NCI-H226 (cell line): ENCODE results near the gene CDH2.

Experiments
- DNase-seq: peaks from one replicate; pipeline ENCODE4 v3.0.0-alpha.2; 2015

CDH2 gene

DNA sequence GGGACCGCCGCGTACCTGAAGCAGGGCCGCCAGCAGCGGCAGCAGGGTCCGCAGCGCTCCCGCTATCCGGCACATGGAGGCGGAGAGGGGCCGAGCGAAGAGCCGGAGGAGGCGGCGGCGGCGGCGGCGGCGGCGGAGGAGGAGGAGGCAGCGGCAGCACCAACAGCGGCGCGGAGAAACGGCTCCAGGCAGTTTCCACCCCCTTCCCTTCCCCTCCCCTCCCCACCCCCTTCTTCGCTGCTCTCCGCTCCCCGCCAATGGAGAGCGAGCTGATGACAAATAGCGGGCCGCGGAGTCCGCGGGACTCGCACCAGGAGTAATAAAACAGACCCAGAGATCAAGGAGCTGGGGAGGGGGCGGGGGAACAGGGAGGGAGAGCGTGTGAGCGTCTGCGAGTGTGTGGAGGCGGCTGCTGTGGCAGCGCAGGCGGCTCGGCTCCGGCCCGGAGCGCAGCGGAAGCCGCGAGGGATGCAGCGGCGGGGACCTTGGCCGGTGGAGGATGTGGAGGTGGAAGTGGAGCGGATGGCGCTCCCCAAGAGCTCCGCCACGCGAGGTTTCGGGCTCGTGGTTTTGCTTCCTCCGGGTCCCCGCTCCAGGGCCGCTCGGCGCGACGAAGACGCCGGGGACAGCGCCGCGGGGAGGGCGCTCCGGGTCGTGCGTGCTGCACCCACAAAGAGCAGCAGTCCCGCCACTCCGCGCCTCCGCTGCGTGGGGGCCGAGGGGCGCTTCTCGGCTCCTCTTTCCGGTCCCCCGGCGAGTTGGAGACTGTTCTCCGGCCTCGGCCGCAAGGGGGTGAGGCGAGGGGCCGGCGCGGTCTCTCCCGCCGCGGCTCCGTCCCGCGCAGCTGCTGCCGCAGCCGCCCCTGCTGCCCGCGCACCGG lies at the start of gene CDH2:
Gene CDH2, minus strand, starts transcription at position 183 of the 880 bp plus-strand sequence. Its CDS starts 108 bp downstream, at position 75.
- peak; percentile 97 for DNase-seq

DNA sequence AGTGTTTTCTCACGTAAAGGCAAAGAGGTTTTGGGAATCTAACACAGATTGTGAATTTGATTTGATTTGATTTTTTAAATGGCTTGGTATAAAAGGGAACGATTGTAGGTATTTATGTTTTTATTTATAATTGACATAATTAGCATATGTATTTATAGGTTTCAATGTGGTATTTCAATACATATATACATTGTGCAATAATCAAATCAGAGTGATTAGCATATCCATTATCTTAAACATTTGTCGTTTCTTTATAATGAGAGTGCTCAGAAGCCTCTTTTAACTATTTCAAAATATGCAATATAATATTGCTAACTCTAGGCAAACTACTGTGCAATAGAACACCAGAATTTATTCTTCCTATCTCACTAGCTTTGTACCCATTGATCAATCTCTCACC lies 35.1 kb upstream of the CDH2 start:
- DNase-seq: no peak

GRCh38 chr18:28208712-28209265 lies 31.9 kb upstream of the CDH2 start:
- DNase-seq: no peak

DNA sequence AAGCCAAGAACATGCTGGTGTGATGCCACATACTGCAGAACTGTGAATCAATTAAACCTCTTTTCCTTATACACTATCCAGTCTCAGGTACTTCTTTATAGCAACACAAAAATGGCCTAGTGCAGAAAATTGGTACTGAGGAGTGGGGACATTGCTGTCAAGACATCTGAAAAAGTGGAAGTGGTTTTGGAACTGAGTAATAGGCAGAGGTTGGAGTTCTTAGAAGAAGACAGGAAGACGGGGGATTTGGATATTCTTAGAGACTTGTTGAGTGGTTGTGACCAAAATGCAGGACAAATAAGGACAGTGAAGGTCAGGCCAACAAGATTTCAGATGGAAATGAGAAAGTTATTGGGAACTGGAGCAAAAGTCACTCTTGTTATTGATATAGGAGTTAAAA lies 31.3 kb upstream of the CDH2 start:
- DNase-seq: no peak

- DNase-seq: peak; percentile 95
These were observed 27.2 kb upstream of the CDH2 start for GRCh38 chr18:28204154-28204553.

GRCh38 chr18:28201056-28201455 lies 24.1 kb upstream of the CDH2 start:
- DNase-seq: no peak

- DNase-seq: no peak
These were observed 21.7 kb upstream of the CDH2 start for GRCh38 chr18:28198620-28199019.

DNA sequence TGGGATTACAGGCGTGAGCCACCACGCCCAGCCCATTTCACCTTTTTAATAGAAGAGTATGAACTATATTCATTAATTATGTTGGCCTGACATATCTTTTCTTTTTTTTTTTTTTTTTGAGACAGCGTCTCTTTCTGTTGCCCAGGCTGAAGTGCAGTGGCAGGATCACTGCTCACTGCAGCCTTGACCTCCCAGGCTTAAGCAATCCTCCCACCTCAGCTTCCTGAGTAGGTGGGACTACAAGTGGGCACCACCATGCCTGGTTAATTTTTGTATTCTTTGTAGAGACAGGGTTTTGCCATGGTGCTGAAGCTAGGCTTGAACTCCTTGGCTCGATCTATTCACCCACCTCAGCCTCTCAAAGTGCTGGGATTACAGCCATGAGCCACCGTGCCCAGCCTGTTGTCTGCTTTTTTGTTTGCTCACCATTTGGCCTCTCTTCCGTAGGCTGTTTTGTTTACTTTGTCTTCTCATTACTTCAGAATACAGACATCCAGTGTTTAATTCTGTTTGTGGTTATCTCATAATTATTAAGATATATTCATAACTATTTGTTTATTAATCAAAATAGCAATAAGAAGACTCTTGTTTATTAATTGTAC lies 16.3 kb upstream of the CDH2 start:
- DNase-seq: no peak

DNA sequence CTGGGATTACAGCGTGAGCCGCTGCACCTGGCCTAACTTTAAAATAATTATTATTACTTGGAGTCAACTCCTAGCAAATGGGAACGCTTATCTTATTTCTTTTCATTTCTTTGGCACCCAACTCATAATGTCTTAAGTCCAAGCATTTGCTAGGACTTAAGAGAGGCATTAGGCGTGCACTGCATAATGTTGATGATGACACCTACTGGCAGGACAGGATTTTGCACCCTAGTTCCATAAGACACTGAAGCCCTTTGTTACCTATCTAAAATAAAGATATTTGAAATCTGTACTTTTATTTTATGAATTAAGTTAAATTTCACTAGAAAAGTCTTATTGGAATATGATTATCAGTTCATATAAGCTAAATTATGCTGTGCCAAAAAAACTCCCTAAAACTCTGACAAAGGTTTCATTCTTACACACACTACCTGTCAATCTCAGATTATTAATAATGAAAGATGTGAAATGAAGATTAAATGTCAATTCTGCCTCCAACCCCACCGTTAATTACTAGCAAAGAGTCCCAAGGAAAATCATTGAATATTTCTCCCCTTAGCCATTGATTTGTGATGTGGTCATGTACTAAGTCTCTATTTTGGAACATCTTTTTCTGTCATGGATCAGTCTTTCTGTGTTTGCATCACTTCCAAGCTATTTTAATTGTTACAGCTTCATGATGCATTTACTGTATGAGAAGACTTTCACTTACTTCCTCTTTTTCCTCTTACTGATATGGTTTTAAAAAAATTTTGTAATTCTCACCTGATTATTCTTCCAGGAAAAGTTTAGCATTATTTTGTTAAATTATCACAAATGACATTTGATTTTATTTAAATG lies 12.7 kb upstream of the CDH2 start:
- DNase-seq: peak; percentile 48

DNA sequence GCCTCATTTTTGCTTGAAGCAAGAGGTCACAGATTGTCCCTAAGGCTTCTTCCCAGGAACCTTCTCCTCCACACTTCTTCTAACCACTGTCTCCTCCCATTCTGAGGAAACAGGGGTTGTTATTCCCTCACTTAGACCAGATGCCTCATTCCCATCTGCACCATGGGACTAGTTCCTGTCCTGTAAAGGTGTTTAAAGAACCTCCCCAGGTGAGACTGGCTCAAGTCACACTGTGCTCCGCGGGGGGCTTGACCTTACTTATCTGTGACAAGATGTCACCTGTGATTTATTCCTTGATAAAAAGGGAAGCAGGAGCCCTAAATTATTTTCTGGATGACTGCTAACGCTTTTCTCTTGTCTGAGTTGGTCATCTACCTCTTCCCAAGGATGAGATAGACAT lies 8.2 kb upstream of the CDH2 start:
- no peak for DNase-seq

DNA sequence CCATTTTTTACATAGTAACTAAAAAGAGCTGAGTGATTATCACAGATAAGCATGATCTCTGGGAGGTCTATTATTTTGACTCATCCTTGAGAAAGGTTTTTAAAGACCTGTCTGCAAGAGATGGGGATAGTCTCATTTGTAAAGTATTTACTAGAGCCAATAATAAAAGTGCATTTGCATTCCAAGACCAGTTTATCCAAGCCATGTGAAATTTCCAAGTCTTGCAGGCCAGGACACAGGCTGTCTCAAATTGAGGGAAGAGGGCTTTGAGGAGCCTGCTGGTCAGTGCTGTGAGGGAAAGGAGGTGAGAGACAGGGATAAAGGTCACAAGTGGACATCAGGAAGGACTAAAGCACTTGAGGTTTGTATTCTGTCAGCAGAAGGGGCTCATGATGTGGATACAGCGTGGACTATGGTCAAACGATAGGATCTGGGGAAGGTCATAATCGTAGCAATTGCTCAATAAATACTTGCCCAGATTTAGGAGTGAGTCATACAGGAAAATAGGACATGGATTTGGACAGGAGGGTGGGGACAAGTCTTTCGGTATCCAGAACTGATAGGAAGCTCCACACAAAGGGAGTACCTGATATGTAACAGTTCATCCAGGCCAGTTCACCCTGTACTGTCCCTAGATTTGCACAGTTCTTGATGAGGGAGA lies 6.6 kb upstream of the CDH2 start:
- peak; percentile 74 for DNase-seq

- DNase-seq: no peak
These were observed 4.7 kb upstream of the CDH2 start for GRCh38 chr18:28181616-28182015.

DNA sequence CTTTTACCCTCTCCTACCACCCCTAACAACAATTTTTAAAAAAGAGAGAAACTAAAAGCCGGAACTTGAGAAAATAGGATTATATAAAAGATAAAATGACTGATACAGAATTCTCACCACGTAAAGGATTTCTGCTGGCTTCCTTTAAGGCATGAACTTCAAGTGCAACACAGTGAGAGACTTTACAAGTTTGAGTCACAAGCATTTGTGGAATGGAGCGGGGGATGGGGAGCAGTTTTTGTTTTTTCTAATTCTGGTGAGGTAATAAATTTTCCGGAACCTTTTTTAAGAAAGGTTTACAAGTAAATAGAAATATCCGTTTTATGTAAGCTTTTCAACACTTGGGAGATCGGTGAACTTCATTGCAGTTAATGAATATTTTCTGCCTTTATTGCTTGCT lies 1.8 kb upstream of the CDH2 start:
- peak; percentile 48 for DNase-seq

GRCh38 chr18:28177828-28178635 lies 1.1 kb upstream of the CDH2 start:
- peak; percentile 89 for DNase-seq

DNA sequence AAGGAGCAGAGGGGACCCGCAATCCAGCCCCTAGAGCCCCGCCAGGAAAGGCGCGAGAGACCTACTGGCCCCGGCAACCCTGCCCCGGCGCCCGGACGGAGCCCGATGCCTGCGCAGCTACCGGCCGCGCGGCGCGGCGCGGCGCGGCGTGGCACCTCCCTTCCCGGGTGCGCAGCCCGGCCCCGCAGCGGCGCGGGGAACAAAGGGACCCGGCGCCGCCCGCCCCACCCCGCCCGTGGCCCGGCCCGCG lies 307 bp downstream of the CDH2 start:
- DNase-seq: no peak

GRCh38 chr18:28175930-28176697 lies 816 bp downstream of the CDH2 start:
- DNase-seq: peak; percentile 51

DNA sequence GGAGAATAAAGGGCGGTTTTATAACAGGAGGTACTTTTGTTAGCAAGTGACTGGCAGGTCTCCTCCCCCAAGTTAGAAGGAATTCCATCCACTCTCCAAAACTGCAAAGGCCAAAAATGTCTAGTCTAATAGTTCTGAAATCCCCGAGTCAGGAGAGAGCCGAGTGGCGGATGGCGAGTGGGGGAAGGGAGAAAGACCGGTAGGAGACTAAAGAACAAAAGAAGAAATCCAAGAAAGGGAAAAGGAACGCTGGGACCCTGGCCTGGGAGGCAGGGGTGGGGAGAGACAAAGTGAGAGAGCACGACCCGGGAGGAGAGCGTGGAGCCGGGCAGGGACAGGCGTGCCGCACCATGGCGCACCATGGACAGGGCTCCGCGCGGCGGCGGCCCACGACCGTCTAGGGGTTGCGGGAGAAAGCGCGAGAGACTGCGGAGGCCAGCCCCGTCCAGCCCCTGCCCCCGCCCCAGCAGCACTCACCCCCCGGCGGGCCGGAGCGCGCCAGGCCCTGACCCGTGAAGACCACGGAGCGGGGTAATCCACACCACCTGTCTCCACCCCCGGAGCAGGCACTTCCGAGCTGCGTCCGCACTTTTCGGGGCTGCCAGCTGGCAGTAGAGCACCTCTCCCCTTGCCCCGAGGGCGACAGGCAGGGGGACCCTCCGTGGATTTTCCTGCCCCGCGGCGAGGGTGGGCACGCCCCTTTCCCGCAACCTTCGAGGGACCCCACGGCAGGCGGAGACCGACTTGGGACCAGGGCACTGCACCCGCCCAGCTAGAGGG lies 1.6 kb downstream of the CDH2 start:
- peak; percentile 88 for DNase-seq

DNA sequence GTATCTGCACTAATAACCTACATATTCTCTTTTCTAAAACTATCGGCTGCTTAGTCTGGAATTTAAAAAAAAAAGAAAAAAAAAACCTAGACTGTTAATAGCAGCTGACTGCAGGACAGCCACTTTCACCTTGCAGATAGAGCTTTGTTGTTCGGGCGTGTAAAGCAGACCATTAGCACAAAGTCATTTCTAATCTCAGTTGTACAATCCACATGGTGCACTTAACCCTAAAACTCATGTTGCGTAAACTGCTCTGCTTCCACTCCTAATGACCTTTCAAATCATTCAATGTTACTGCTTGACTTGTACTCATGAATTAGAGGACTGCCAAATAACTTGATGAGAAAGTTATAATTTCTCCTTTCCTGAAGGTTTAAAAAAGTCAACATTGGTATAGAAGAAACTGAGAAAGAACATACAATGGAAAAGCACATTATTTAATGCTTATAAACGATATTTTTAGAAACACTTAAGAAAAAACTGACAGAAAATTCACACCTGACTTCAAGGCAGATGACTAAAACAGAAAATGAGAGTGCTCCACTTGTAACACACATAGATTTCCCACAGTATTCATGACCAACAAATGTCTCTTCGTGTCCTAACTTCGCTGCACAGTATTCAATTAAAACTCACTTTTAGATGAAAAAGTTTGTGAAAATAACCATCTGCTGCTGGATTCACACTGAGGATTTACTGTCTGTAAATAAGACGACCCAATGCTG lies 2.6 kb downstream of the CDH2 start:
- no peak for DNase-seq

- DNase-seq: no peak
These were observed 5.1 kb downstream of the CDH2 start for GRCh38 chr18:28171837-28172236.

- no peak for DNase-seq
These were observed 8.2 kb downstream of the CDH2 start for GRCh38 chr18:28168725-28169124.
